GM18511 (cell line): ENCODE data around the gene ANKMY1.

Experiments
- ATAC-seq: cut with Tn5 transposase; IDR thresholded peaks from one replicate; pipeline ENCODE4 v1.9.1; 2021; ENCODE audit warnings: mild to moderate bottlenecking, moderate library complexity; ENCODE audit not compliant: unreplicated experiment

The ANKMY1 gene

DNA sequence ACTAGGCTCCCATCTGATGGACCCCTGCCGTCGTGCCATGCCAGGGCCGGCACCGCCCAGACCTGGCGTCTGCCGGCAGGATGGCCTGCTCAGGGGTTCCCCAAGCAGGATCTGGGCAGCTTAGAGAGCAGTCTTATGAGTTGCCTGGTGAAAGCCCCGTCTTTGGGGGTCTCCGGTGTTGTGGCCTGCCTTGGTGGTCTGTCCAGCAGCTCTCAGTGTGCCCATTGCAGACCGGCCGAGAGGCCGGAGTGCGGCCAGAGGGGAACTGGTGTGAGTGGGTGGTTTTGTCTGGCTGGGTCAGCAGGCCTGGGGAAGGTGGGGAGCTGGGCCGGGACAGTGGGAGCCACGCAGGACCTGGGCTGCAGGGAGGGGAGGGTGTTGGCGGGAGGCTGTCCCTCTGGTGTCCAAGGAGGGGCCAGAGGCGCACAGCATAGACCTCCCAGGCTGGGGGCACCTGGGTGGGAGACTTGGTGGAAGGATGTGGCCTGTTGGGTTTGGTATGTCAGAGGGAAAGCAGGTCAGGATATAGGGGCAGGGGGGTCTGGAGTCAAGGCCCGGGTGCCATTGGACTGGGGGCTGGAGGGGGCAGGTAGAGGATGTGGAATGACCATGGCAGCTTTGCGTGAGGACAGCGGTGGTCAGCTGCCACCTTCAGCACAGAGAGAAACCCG lies 105.9 kb downstream of the ANKMY1 start:
- ATAC-seq = no peak

DNA sequence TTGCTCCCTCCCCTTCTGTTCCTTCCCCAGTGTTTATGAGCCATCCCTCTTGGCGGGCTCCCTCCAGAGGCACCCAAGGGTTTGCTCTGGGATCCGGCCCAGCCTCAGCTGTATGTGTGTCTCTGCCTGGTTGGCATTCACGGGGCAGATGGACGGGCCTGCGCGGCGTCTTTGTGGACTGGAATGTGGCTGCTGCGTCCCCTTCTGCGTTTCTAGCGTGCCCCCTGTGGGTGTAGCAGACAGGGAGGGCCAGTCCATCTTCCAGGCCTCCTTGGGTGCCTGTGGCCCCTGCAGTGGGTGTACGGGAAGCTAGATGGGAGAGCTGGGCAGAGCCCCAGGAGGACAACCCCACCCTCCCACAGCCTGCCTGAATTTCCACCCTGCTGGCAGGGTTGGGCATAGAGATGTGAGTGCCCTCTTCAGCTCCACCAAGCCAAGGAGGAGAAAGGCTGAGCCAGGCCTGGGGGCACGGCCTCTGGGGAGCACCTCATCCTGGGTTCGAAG lies 106.6 kb downstream of the ANKMY1 start:
- ATAC-seq = no peak

DNA sequence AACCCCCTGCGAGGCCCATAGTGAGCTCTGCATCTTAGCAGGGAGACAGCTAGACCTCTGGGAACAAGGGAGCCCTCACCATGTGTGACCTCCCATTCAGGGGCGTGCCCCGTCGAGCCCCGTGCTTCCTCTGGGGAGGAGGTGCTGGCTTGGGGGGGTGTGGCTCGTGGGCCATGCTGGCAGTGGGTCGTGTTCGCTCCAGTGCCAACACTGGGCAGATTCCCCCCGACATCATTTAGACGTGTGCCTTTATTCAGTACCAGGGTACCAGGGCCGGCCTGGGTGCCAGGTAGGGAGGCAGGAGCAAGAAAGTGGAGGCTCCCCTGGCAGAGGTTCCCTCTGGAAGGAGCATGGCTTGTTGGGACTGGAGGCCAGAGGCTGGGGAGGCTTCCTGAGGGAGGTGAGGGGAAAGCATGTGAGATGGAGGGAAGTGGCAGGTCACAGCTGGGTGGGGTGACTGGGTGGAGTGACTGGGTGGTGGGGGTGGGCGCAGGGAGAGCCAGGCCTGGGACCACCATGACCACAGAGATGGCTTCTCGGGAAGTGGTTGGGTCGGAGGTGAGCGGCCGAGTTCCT lies 107.2 kb downstream of the ANKMY1 start:
- ATAC-seq = no peak

DNA sequence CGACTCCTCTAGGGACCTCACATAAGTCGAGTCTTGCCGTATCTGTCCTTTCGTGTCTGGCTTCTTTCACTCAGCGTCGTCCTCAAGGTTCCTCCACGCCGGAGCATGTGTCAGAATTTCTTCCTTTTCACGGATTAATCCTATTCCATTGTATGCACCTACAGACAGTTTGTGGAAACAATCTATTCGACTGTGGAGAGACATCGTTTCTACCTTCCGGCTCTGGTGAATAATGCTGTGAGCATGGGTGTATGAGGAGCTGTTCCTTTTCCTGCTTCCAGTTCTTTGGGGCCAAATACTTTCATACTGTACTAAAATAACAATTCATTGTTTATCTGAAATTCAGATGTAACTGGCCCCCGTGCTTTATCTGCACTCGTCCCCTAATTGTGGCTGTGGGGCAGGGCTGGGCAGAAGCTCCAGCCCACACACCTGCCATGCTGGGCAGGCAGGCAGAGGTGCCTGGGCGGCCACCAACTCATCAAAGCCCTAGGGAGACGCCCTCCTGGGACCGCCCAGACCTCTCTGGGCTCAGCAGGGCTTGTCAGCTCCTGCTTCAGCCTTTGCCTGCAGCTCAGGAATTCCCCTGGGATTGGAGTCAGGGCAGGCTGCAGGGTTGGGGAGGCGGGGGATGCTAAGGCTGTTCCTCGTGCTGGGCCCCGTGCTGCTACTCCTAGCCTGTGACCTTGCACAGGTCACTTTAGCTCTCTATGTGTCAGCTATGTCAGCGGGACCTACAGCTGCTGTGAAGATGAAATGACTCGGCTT lies 107.8 kb downstream of the ANKMY1 start:
- ATAC-seq = no peak

DNA sequence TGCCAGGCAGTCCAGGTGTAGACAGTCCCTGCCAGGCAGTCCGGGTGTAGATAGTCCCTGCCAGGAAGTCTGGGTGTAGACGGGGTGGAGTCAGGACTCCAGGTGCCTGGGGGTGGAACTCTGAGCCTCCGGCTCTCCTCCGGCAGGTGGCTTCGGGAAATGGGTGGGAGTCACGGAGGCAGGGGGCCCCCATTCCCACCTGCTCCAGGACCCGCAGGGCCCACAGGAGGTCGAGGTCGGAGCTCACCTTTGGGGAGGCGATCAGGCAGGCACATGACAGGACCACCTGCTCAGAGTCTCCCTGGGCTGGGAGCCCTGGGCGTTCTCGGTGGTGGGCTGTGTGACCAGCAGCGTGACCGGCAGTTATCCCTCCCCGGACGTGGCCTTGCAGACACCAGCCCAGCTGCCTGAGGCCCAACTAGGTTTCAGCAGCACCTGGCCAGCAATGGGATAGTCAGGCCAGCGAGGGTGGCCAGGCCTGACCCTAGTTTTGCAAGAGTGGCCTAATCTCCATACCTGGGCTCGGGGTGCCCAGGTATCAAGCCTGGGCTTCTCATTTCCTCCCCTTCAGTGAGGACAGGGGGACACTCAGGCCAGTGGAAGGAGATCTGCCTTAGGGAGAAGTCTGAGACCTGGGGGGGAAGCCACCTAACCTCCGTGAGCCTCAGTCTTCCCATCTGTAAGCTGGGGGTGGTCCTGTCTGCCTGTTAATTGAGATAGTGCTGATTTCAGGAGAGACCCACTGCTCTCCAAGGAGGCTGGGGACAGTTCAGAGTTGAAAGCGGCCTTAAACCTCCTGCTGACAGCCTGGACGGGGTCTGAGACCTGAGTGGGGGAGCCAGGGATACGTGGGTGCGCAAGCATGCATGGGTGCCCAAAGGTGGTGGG lies 109.2 kb downstream of the ANKMY1 start:
- ATAC-seq = no peak

DNA sequence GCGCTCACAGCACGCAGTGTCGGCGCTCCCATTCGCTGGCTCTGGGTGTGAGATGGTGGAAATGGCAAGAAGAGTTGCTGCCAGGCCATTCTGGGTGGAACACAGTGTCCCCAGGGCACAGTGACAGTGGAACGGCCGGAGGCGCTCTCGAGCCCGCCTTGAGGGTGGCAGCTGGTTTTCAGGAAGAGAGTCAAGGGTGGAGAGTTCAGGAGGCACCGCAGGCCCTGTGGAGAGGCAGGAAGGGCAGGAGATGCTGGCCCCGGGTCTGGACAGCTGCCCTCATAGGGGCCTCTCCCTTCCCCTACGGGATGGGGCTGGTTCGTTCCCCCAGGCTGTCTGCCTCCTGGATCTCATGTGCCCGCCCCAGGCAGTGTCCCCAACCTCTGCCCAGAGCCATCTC lies 109.9 kb downstream of the ANKMY1 start:
- ATAC-seq = no peak

DNA sequence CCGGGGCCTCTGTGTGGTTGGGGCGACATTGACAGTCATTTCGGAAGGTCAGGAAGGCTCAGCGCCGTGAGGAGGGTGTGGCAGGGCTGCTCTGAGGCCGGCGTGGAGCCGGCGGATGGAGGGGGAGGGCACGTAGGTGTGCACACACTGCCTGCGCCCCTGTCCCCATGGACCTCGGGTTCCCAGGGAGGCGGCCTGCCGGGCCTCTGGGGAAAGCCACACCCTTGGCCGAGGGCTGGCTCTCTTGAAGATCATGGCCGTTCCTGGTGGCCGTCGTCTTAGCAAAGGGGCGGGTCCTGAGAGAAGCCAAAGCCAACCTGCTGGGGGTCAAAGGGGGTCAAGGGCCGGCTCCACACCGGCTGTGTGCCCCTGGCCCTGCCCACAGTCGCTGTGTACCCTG lies 110.5 kb downstream of the ANKMY1 start:
- ATAC-seq = no peak

DNA sequence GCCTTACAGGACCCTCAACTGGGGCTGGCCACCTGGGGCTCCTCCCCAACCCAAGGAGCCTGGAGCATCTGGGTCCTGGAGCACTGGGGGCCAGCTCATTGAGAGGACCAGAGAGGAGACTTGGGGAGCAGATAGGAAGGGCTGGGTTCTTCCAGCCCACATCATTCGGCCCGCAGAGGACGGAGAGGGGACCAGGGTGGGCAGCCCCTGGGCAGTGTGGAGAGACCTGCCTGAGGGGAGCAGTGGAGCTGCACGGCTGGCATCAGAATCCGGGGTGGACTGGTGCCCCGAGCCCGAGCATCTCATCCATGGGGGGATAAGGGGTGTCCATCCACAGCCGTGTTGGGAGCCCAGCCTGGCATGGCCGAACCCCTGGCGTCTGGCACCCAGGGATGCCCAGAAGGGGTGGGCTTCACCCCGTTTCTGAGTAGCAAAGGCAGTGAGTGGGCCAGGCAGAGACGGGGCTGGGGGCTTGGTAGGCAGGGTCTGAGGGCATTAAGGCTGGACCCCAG lies 111.1 kb downstream of the ANKMY1 start:
- no peak for ATAC-seq

DNA sequence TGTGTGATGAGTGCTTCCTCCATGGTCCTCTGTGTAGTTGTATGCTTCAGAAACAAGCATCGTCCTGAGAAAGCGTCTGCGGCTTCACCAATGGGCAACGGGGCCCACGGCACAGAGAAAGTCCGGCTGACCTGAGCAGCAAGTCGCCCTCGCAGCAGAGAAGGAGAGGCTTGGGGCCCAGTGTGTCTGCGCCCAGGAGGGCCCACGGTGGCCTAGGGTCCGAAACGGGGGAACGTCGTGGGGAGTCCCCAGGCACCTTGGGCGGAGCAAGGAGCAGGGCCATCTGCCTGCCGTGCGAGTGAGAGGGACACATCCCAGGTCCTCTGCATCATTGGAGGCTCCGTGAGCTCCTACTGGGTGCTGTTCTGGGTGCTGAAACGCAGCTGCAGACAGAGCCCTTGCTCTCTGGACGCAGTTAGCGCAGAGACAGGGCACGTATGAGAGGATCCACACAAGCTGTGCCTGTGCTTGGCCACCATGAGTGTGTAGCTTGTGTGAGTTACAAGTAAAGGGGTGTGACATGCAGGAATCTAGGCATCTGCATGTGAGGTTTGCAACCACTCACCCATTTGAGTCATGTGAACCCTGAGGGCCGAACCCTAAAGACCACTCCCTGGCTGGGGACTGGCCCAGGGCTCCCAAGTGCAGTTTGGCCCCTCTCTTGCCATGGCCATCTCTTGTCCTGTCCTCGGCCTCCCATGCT lies 111.7 kb downstream of the ANKMY1 start:
- ATAC-seq = no peak

DNA sequence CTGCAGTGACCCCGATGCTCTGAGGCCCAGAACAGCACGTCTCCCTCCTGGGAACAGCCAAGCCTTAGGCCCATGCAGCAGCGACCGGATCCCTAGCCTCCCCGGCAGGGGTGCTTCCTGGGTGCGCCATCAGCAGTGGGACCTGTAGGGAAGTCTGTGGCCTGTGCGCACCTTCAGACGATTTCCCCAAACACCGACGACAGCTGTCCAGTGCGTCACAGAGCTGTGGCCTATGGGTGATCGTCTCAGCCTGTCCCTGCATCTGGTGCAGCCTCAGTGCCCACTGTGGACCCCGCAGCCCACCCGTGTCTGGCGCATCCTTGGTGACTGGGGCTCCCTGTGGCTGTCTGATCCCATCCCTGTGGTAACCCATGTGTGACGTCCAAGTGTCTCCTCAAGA lies 113.3 kb downstream of the ANKMY1 start:
- no peak for ATAC-seq

DNA sequence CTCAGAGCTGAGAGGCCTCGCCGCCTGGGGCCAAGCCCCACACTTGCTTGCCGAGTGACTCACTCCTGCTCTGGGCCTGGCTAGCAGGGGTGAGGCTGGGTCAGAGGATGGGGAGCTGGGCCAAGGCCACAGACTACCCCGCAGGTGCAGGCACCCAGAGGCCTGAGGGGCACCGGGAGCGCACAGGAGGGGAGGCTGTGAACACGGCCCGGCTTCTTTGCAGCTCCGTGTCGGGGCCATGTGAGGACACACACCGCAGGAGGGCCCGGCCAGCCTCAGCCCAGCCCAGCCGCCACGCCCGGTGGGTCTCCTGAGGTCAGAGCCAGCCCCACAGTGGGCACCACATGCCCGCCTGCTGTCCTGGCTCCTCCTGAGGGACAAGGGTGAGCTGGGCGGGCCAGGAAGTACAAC lies 113.9 kb downstream of the ANKMY1 start:
- ATAC-seq = no peak

DNA sequence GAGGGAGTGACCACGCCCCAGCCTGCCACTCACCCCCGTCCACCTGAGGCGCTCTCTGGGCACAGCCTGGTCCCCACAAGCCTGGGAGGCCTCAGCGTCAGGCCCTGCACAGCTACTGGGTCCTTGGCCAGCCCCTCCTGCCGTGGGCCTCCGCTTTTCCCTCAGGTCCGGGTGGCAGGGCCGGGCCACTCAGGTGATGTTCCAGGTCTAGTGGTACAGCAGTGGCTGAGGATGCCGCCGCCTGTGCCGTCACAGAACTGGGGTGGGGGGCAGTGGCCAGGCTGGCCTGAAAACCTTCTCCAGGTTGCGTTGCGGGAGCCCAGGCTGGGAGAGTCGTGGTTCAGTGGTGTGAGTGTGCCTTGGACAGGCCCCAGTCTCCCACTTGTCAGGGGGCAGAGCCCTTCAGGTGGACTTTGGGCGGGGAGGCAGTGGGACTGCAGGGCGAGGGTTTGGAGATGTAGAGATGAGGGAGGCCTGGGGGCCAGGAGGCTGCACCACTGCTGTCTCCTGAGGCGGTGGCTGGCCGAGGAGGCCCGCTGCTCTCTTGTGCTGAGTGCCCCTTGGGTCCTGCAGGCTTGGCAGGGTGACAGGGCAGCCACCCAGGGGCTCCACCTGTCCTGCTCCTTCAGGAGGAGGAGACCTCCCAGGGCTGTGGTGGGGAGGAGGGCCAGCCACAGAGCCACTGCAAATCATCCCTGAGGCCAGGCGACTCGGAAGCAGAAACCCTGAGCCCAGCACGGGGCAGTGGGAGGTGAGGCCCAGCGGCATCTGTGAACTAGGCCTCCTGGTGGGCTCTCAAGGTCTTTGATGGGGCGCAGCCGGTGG lies 114.7 kb downstream of the ANKMY1 start:
- ATAC-seq = no peak

DNA sequence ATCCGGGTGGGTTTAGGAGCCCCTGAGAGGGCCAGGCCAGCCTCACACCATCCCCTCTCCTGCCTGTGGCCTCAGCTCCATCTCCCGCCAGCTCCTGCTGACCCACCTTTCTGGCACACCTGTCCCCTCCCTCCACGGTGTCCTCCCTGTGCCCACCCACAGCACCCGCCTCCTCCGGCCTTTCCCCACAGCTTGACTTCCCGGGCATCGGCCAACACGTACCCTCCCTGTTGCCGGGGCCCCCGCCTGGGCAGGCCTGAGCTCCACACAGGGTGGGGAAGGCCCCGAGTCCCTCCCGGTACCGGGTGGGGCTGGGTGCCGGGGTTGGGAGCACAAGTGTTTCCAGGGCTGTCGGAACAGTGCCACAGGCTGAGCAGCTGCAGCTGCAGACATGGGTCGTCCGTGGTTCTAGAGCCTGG lies 115.8 kb downstream of the ANKMY1 start:
- no peak for ATAC-seq

DNA sequence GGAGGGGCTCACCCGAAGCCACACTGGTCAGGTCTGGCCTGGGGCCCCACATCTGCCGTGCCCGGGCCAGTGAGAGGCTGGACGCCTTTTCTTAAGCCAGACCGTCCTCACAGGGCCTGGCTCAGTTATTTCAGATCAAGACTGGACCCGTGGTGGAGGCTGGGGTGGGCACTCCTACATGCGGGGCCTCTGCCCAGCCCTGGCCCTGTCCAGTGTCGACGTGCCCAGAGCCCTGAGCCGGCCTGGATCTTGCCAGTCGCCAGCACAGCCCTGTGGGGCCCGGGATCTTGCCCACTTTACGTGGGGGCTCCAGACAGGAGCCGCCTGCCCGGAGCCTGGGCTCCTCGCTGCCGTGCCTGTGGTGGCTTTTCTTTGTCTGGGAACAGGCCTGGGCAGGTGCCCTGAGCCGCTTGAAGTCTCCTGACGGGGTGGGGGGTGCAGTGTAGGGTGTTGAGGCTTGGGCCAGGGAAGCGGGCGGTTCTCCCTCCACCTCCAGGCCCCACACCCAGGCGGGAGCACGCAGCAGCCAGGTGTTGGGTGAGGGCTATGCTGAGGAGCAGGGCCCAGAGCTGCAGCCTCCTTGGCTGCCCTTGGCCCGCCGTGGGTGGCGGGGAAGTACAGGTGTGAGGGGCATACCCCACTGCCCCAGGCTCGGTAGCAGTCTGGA lies 116.3 kb downstream of the ANKMY1 start:
- ATAC-seq = no peak

DNA sequence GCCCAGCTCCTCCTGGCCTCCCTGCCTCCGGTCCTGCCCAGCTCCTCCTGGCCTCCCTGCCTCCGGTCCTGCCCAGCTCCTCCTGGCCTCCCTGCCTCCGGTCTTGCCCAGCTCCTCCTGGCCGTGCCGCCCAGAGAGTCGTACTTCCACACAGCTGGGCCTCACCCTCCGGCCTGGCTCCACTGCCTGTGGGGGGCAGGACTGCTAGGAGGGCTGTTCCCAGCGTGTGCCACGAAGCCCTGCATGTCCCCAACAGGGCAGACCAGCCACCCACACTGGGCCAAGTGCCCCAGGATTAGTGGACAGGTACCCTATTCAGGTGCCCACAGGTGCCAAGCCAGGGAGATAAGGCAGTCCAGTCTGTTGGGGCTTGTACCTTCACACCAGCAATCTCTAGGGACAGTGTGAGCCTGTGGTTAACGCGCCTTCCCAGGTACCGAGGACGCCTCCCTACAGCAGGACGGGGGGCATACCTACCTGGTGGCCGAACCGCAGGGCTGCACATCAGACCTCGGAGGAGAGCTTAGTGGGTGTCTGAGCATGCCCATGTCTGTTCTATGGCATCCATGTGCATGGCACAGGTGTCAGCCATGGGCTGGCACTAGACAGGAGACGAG lies 117.0 kb downstream of the ANKMY1 start:
- no peak for ATAC-seq

DNA sequence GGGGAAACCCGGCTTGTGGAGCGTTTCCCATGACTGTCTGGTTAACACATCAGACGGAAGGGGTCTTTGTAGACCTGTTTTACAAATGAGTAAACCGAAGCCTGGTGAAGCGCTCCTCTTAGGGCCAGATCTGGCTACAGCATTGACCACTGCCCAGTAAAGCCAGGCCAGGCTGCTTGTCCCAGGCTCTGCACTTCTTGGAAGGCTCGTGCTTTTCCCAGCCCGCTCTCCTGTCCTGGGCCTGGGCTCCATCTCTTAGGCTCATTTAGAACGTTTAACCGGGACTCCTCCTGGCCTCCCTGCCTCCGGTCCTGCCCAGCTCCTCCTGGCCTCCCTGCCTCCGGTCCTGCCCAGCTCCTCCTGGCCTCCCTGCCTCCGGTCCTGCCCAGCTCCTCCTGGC lies 117.5 kb downstream of the ANKMY1 start:
- no peak for ATAC-seq

DNA sequence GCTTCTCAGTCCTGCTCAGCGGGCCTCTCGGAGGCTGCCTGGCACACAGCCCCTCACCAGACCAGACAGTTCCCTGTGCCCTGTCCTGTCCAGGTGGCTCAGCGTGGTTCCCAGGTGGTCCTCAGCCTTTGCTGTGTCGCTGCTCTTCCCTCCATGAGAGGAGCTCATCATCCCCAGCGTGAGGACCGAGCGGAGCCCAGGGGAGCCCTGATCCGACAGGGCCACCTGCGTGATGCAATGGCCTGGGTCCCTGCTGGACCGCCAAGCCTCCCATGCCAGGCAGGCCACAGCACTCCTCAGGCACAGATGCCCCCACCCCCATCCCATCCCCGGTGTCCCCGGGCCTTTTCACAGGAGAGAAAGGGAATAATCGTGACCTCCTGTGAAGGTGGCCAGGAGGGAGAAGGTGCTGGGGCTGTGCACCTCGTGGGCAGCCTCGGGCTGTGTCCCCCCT lies 118.1 kb downstream of the ANKMY1 start:
- no peak for ATAC-seq
